HEK293 (cell line): Measurements from ENCODE around the gene SERPINB6.
A peak's percentile ranks its signal among the peaks of the same experiment; 100 is the strongest.
"Not testable (repeated sequence)": the region's sequence is repeated elsewhere in the genome, so short reads cannot be mapped to it uniquely, and the experiment has no call there.

Source experiments
- CTCF ChIA-PET: fragments of 350-600 bp; formaldehyde crosslinking; extraction: SDS; loops from one replicate; lab custom pipeline; 2021; ENCODE audit warnings: antibody characterized with exemption; lab: Yijun Ruan, JAX
- POLR2A ChIA-PET: fragments of 300-600 bp; formaldehyde crosslinking; extraction: SDS; loops from one replicate; lab custom pipeline; 2020; ENCODE audit warnings: antibody characterized with exemption, inconsistent platforms; lab: Yijun Ruan, JAX
- H3K27ac ChIP-seq: fragments of 200-500 bp; sonication (Bioruptor generic); 2 replicates; pipeline ENCODE4 v1.5.1; 2014; ENCODE audit warnings: low read depth, low read length, control low read depth, inconsistent platforms; ENCODE audit errors: extremely low read depth
- H3K36me3 ChIP-seq, 2 experiments: fragments of 200-500 bp in 1 of 2; sonication (Bioruptor generic) in 1 of 2; 1 replicate in 1 of 2; 2 replicates in 1 of 2; pipeline ENCODE4 v1.5.1; 2014 to 2017; ENCODE audit warnings: inconsistent platforms in 2 of 2, low read length in 2 of 2; ENCODE audit not compliant: control insufficient read depth in 2 of 2, insufficient read depth in 1 of 2
- H3K4me1 ChIP-seq: fragments of 200-500 bp; sonication (Bioruptor generic); 2 replicates; pipeline ENCODE4 v1.5.1; 2014; ENCODE audit warnings: mild to moderate bottlenecking, low read length, inconsistent platforms; ENCODE audit not compliant: control insufficient read depth, insufficient read depth
- H3K4me3 ChIP-seq: 2 replicates; pipeline ENCODE4 v1.5.1; 2011; ENCODE audit warnings: low read depth, mild to moderate bottlenecking, control low read depth, low read length, moderate library complexity
- H3K9me3 ChIP-seq: fragments of 200-500 bp; sonication (Bioruptor generic); 2 replicates; pipeline ENCODE4 v1.5.1; 2014; ENCODE audit warnings: low read depth, low read length, inconsistent platforms; ENCODE audit not compliant: control insufficient read depth, insufficient read depth
- BCL11A ChIP-seq: fragments of 450-650 bp; formaldehyde crosslinking; IDR thresholded peaks from 2 replicates; pipeline ENCODE4 v1.5.1; 2016; ENCODE audit warnings: low read depth, missing biosample characterization, missing genetic modification characterization
- FEZF1 ChIP-seq: fragments of 450-650 bp; formaldehyde crosslinking; IDR thresholded peaks from 2 replicates; pipeline ENCODE4 v1.5.1; 2016; ENCODE audit warnings: missing biosample characterization, missing genetic modification characterization
- GLIS1 ChIP-seq: fragments of 450-650 bp; formaldehyde crosslinking; IDR thresholded peaks from 2 replicates; pipeline ENCODE4 v1.5.1; 2016; ENCODE audit warnings: missing biosample characterization, missing genetic modification characterization
- IKZF3 ChIP-seq: fragments of 450-650 bp; IDR thresholded peaks from 2 replicates; pipeline ENCODE4 v1.5.0; 2018; ENCODE audit warnings: missing biosample characterization, mild to moderate bottlenecking, missing genetic modification characterization, moderate library complexity
- MEIS1 ChIP-seq: sonication (generic); formaldehyde crosslinking; IDR thresholded peaks from 2 replicates; pipeline ENCODE4 v1.8.1; 2022; ENCODE audit warnings: missing genetic modification reagents, mild to moderate bottlenecking, borderline replicate concordance
- PRDM1 ChIP-seq: fragments of 450-650 bp; formaldehyde crosslinking; IDR thresholded peaks from 2 replicates; pipeline ENCODE4; 2016; ENCODE audit warnings: missing biosample characterization, missing genetic modification characterization
- SCRT2 ChIP-seq: fragments of 450-650 bp; formaldehyde crosslinking; IDR thresholded peaks from 2 replicates; pipeline ENCODE4 v1.5.1; 2016; ENCODE audit warnings: missing biosample characterization, missing genetic modification characterization
- SP2 ChIP-seq: fragments of 450-650 bp; formaldehyde crosslinking; IDR thresholded peaks from 2 replicates; pipeline ENCODE4 v1.5.1; 2016; ENCODE audit warnings: missing biosample characterization, missing genetic modification characterization
- WT1 ChIP-seq: fragments of 450-650 bp; formaldehyde crosslinking; IDR thresholded peaks from 2 replicates; pipeline ENCODE4 v1.5.1; 2016; ENCODE audit warnings: missing biosample characterization, missing genetic modification characterization
- ZNF24 ChIP-seq: fragments of 450-650 bp; formaldehyde crosslinking; IDR thresholded peaks from 2 replicates; pipeline ENCODE4 v1.5.1; 2016; ENCODE audit warnings: missing biosample characterization, missing genetic modification characterization
- ZNF341 ChIP-seq: fragments of 450-650 bp; formaldehyde crosslinking; IDR thresholded peaks from 2 replicates; pipeline ENCODE4; 2016; ENCODE audit warnings: low read depth, missing biosample characterization, missing genetic modification characterization
- ZNF366 ChIP-seq: fragments of 450-650 bp; formaldehyde crosslinking; conservative IDR thresholded peaks from 2 replicates; pipeline ENCODE4 v1.5.1; 2016; ENCODE audit warnings: missing biosample characterization, missing genetic modification characterization
- ZNF423 ChIP-seq: fragments of 450-650 bp; formaldehyde crosslinking; IDR thresholded peaks from 2 replicates; pipeline ENCODE4 v1.5.1; 2016; ENCODE audit warnings: missing biosample characterization, missing genetic modification characterization
- ZNF654 ChIP-seq: fragments of 450-650 bp; formaldehyde crosslinking; IDR thresholded peaks from 2 replicates; pipeline ENCODE4 v1.5.1; 2016; ENCODE audit warnings: low read depth, missing biosample characterization, missing genetic modification characterization
- ZNF776 ChIP-seq: fragments of 450-650 bp; formaldehyde crosslinking; IDR thresholded peaks from 2 replicates; pipeline ENCODE4 v1.5.0; 2017; ENCODE audit warnings: missing biosample characterization, missing genetic modification characterization, borderline replicate concordance
- ZNF777 ChIP-seq: fragments of 450-650 bp; formaldehyde crosslinking; IDR thresholded peaks from 2 replicates; pipeline ENCODE4 v1.5.1; 2017; ENCODE audit warnings: missing biosample characterization, missing genetic modification characterization, borderline replicate concordance
- TF ChIP-seq, protein P1 (sequence below): fragments of 450-650 bp; formaldehyde crosslinking; IDR thresholded peaks from 2 replicates; pipeline ENCODE4 v1.5.1; 2016; ENCODE audit warnings: missing biosample characterization, missing genetic modification characterization
- TF ChIP-seq, protein P2 (sequence below): fragments of 450-650 bp; formaldehyde crosslinking; IDR thresholded peaks from 2 replicates; pipeline ENCODE4 v1.5.1; 2016; ENCODE audit warnings: missing biosample characterization, missing genetic modification characterization
- TF ChIP-seq, protein P3 (sequence below): fragments of 450-650 bp; formaldehyde crosslinking; IDR thresholded peaks from 2 replicates; pipeline ENCODE4 v1.5.1; 2016; ENCODE audit warnings: missing biosample characterization, missing genetic modification characterization

Gene SERPINB6

DNA sequence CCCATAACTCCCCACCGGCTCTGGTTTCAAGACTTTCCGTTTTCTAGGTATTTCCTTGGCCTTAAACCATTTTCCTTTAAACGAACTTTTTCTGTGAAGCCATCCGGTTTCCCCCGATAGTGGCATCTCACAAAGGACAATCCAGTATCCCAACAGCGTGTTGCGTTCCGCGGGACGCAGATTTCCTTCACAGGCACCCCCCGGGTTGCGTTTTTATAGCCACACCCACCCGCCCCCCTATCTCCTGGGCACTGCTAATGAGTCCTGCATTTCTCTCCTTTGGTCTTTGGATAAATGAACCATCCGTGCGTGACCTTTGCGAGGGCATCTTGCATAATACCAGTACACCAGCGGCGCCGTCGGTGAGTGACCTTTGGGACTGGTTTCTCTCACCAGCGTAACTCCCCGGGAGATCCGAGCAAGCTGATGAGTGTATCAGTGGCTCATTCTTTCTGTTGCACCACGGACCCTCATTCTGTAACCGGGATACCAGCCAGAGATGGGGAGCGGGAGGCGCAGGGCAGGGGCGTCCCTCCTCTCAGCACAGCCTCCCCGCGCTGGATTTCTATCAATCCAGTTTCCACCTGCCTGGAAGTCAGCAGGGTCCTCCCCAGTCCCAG is 27.7 kb upstream of the SERPINB6 start (continued):
- TF ChIP-seq ZNF423 (tag by site-specific recombination) (0 out of 2 replicates have a peak, but pooled peaks have one; percentile 27), IKZF3 (0 out of 2 replicates have a peak, but pooled peaks have one; percentile 24), ZNF776 (no peak), FEZF1 (tag by site-specific recombination) (no peak), WT1 (peak; percentile 44), ZNF777 (tag by site-specific recombination) (peak; percentile 71; the same call in 1 of the 2 replicates), MEIS1 (CRISPR knock-in tag) (no peak), PRDM1 (tag by site-specific recombination) (0 out of 2 replicates have a peak, but pooled peaks have one; percentile 2), BCL11A (peak; percentile 51; the same call in 1 of the 2 replicates), SCRT2 (tag by site-specific recombination) (0 out of 2 replicates have a peak, but pooled peaks have one; percentile 13)
- TF ChIP-seq, protein P1, sequence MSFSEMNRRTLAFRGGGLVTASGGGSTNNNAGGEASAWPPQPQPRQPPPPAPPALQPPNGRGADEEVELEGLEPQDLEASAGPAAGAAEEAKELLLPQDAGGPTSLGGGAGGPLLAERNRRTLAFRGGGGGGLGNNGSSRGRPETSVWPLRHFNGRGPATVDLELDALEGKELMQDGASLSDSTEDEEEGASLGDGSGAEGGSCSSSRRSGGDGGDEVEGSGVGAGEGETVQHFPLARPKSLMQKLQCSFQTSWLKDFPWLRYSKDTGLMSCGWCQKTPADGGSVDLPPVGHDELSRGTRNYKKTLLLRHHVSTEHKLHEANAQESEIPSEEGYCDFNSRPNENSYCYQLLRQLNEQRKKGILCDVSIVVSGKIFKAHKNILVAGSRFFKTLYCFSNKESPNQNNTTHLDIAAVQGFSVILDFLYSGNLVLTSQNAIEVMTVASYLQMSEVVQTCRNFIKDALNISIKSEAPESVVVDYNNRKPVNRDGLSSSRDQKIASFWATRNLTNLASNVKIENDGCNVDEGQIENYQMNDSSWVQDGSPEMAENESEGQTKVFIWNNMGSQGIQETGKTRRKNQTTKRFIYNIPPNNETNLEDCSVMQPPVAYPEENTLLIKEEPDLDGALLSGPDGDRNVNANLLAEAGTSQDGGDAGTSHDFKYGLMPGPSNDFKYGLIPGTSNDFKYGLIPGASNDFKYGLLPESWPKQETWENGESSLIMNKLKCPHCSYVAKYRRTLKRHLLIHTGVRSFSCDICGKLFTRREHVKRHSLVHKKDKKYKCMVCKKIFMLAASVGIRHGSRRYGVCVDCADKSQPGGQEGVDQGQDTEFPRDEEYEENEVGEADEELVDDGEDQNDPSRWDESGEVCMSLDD (tag by site-specific recombination) = 0 out of 2 replicates have a peak, but pooled peaks have one; percentile 52

DNA sequence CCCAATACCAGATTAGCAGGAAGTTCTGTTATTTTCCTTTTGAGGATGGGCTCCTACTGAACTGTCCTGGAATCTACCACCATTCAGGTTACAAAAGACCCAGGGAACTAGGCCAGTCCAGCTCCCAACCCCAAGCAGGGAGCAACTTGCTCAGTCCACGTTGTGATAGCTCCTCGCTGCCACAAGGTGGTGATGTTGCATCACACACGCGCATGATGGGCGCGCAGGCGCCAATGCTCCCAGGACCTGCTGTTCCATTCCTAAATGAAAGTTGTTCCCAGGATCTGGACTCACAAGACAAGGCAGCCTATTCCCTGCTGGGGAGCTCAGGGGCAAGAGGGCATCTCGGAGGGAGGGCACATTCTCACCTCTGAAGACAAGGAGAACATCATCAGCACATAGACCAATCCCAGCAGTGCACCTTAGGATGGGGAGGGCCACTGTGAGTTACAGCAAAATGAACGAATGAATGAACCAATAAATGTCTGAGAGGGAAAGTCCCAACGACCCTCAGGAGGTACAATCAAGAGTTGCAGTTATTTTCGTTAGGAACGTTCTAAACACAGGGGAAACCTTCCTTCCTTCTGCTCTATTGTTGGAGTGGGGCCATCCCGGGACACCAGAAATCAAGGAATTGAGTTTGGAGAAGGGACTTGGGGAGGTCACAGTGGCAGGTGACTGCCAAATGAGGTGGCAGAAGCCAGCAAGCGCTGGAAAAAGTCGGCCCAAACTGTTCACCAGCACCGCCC is 27.1 kb upstream of the SERPINB6 start:
- POLR2A ChIA-PET = interaction anchor here (0.6 to 1.8 kb wide), 3 partner anchors 8 to 62 kb away, joined by 9 to 14 read pairs (median 12); no protein-coding TSS in a partner anchor
- CTCF ChIA-PET = interaction anchor here (0.6 to 8.1 kb wide), 9 partner anchors 40 to 207 kb away, joined by 3 to 71 read pairs (median 4); no protein-coding TSS in a partner anchor

More for the DNA sequence above, 27.1 kb upstream of the SERPINB6 start:
- H3K36me3 ChIP-seq, H3K4me1 ChIP-seq, H3K9me3 ChIP-seq, H3K4me3 ChIP-seq, H3K27ac ChIP-seq: not testable (repeated sequence)
- TF ChIP-seq ZNF24 = peak; percentile 98
- peak; percentile 73 for TF ChIP-seq SP2 (tag by site-specific recombination)
- TF ChIP-seq GLIS1 (tag by site-specific recombination) = peak; percentile 9; the same call in 1 of the 2 replicates
- 0 out of 2 replicates have a peak, but pooled peaks have one; percentile 13 for TF ChIP-seq ZNF366
- TF ChIP-seq, protein P2, sequence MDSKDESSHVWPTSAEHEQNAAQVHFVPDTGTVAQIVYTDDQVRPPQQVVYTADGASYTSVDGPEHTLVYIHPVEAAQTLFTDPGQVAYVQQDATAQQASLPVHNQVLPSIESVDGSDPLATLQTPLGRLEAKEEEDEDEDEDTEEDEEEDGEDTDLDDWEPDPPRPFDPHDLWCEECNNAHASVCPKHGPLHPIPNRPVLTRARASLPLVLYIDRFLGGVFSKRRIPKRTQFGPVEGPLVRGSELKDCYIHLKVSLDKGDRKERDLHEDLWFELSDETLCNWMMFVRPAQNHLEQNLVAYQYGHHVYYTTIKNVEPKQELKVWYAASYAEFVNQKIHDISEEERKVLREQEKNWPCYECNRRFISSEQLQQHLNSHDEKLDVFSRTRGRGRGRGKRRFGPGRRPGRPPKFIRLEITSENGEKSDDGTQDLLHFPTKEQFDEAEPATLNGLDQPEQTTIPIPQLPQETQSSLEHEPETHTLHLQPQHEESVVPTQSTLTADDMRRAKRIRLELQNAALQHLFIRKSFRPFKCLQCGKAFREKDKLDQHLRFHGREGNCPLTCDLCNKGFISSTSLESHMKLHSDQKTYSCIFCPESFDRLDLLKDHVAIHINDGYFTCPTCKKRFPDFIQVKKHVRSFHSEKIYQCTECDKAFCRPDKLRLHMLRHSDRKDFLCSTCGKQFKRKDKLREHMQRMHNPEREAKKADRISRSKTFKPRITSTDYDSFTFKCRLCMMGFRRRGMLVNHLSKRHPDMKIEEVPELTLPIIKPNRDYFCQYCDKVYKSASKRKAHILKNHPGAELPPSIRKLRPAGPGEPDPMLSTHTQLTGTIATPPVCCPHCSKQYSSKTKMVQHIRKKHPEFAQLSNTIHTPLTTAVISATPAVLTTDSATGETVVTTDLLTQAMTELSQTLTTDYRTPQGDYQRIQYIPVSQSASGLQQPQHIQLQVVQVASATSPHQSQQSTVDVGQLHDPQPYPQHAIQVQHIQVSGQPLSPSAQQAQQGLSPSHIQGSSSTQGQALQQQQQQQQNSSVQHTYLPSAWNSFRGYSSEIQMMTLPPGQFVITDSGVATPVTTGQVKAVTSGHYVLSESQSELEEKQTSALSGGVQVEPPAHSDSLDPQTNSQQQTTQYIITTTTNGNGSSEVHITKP (tag by site-specific recombination) = peak; percentile 84
- peak; percentile 77 for TF ChIP-seq ZNF654 (tag by site-specific recombination)
- peak; percentile 18; the same call in 1 of the 2 replicates for TF ChIP-seq ZNF341 (tag by site-specific recombination)
- TF ChIP-seq, protein P3, sequence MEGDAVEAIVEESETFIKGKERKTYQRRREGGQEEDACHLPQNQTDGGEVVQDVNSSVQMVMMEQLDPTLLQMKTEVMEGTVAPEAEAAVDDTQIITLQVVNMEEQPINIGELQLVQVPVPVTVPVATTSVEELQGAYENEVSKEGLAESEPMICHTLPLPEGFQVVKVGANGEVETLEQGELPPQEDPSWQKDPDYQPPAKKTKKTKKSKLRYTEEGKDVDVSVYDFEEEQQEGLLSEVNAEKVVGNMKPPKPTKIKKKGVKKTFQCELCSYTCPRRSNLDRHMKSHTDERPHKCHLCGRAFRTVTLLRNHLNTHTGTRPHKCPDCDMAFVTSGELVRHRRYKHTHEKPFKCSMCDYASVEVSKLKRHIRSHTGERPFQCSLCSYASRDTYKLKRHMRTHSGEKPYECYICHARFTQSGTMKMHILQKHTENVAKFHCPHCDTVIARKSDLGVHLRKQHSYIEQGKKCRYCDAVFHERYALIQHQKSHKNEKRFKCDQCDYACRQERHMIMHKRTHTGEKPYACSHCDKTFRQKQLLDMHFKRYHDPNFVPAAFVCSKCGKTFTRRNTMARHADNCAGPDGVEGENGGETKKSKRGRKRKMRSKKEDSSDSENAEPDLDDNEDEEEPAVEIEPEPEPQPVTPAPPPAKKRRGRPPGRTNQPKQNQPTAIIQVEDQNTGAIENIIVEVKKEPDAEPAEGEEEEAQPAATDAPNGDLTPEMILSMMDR = peak; percentile 70
- 0 out of 2 replicates have a peak, but pooled peaks have one; percentile 33 for TF ChIP-seq PRDM1 (tag by site-specific recombination)
